Mesothelial cell of epicardium (in vitro differentiated cells): ENCODE measurements around the gene TMEM129. TPM values are rescaled to one million over a fixed set of nuclear protein-coding genes. Genes with fewer than 3 reads are reported as not detected.

Source experiments
- DNase-seq, 2 experiments: peaks; one replicate each; pipeline ENCODE4 v3.0.0; 2021; ENCODE audit warnings: low spot score in 2 of 2; ENCODE audit not compliant: unreplicated experiment in 2 of 2
- H3K27ac Mint-ChIP-seq: 2 replicates; pipeline ENCODE4 v1.8.0; 2021; ENCODE audit warnings: mixed read lengths
- H3K27me3 Mint-ChIP-seq: 2 replicates; pipeline ENCODE4 v1.8.0; 2021; ENCODE audit warnings: low read depth, mixed read lengths
- H3K36me3 Mint-ChIP-seq: 2 replicates; pipeline ENCODE4 v1.8.0; 2021; ENCODE audit warnings: mixed read lengths
- H3K4me1 Mint-ChIP-seq: 2 replicates; pipeline ENCODE4 v1.8.0; 2021; ENCODE audit warnings: mixed read lengths
- H3K4me3 Mint-ChIP-seq: 2 replicates; pipeline ENCODE4 v1.8.0; 2021; ENCODE audit warnings: mild to moderate bottlenecking, moderate library complexity, mixed read lengths
- H3K9me3 Mint-ChIP-seq: 2 replicates; pipeline ENCODE4 v1.8.0; 2021; ENCODE audit warnings: mixed read lengths
- total RNA-seq: library from RNA; stranded (reverse); gene quantifications from 3 replicates; pipeline ENCODE4 v1.2.1, GENCODE V29; 2021
- TF ChIP-seq, protein P1 (sequence below): fragments of 200-600 bp; sonication (generic); IDR thresholded peaks from one replicate; pipeline ENCODE4 v1.5.0; 2021; ENCODE audit warnings: antibody characterized with exemption; ENCODE audit not compliant: unreplicated experiment

Gene TMEM129
- 36.0 to 37.8 TPM (median 37.3 TPM) in 3 replicates for total RNA-seq

DNA sequence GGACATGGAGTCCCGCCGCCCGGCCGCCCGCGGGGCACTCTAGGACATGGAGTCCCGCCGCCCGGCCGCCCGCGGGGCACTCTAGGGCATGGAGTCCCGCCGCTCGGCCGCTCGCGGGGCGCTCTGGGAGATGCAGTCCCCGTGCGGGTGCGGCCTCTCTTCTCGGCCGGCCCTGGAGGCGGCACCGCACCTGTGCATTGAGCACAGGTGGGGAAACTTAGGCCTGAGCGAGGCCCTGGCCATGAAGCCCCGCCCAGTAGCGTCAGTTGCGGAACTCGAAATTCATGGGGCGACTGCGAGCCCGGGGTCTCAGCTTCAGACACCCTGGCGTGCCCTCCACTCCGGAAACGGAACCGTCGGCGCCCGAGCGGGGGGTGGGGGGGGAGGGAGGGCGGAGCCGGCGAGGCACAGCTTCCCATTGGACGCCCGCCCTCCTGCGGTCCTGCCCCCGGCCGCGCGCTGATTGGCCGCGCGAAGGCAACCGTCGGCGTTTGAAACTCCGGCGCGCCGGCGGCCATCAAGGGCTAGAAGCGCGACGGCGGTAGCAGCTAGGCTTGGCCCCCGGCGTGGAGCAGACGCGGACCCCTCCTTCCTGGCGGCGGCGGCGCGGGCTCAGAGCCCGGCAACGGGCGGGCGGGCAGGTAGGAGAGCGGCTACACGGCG is at the start of gene TMEM129, which contains the start of gene TACC3:
TSS of gene TMEM129 (minus strand) at position 321 of the 663 bp plus-strand sequence. CDS start 486 bp downstream, outside the sequence.
TSS of gene TACC3 (plus strand) at position 519 of the 663 bp plus-strand sequence. CDS start 1,901 bp downstream, outside the sequence.
- Mint-ChIP-seq H3K4me1 (peaks cover 30% of the 10 kb centered on the region), H3K27ac (peak within 1 kb of the TSS; percentile 96), H3K9me3 (no peaks in the 10 kb centered on the region), H3K4me3 (peak within 1 kb of the TSS; percentile 85), H3K36me3 (peaks cover 1% of the 10 kb centered on the region), H3K27me3 (no peaks in the 10 kb centered on the region)
- TF ChIP-seq, protein P1, sequence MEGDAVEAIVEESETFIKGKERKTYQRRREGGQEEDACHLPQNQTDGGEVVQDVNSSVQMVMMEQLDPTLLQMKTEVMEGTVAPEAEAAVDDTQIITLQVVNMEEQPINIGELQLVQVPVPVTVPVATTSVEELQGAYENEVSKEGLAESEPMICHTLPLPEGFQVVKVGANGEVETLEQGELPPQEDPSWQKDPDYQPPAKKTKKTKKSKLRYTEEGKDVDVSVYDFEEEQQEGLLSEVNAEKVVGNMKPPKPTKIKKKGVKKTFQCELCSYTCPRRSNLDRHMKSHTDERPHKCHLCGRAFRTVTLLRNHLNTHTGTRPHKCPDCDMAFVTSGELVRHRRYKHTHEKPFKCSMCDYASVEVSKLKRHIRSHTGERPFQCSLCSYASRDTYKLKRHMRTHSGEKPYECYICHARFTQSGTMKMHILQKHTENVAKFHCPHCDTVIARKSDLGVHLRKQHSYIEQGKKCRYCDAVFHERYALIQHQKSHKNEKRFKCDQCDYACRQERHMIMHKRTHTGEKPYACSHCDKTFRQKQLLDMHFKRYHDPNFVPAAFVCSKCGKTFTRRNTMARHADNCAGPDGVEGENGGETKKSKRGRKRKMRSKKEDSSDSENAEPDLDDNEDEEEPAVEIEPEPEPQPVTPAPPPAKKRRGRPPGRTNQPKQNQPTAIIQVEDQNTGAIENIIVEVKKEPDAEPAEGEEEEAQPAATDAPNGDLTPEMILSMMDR, result no peak
- DNase-seq, result peak; percentile 86 to 91

- peaks cover 38% of the 10 kb centered on the region for H3K4me1 Mint-ChIP-seq
- H3K4me3 Mint-ChIP-seq, result no peak overlapping the region
- DNase-seq, result no peak
- TF ChIP-seq, protein P1, result no peak
- H3K9me3 Mint-ChIP-seq, result no peaks in the 10 kb centered on the region
- H3K27me3 Mint-ChIP-seq, result no peaks in the 10 kb centered on the region
- no peaks in the 10 kb centered on the region for H3K36me3 Mint-ChIP-seq
- H3K27ac Mint-ChIP-seq, result no peak overlapping the region
These were observed 49.7 kb upstream of the TMEM129 start for GRCh38 chr4:1770791-1771231.

DNA sequence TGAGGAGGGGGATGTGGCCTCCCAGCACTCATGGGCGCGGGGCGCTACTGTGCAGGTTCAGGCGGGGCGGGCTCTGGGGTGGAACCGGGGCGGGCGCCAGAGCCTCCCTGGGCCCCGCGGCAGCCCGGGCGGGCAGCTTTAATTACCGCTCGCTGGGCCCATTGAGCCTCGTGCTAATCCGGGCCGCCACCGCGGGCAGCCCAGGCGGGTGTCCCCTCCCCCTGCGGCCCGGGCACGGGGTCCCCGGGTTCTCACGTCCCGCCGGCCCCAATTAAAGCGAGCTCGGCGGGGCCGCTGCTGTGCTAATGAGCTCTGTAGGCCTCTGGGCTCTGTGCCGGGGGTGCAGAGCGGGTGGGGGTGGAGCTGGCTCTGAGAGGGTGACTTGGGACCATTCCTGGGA is 49.1 kb upstream of the TMEM129 start:
- Mint-ChIP-seq H3K4me3 (no peak overlapping the region), H3K4me1 (peaks cover 42% of the 10 kb centered on the region), H3K27ac (no peak overlapping the region), H3K36me3 (no peaks in the 10 kb centered on the region), H3K27me3 (no peaks in the 10 kb centered on the region), H3K9me3 (no peaks in the 10 kb centered on the region)
- DNase-seq, result no peak
- TF ChIP-seq, protein P1, result no peak

DNA sequence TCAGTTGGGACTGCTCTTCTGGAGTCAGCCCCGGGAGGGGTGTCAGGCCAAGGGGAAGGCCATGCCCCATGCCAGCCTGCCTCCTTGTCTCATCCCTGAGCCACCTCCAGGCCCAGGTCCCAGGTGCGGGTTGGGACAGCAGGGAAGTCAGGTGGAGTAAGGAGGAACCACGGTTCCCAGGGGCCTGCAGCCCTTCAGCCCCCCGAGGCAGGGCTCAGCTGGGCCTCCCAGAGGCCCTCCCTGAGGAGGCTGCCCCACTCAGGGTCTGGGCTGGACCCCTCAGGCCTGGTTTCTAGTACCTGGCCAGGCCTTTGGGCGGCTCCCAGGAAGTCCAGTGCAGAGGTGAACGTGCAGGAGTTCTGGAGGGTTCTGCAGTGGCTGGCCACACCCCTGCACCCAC is 48.6 kb upstream of the TMEM129 start:
- H3K9me3 Mint-ChIP-seq, result no peaks in the 10 kb centered on the region
- peaks cover 42% of the 10 kb centered on the region for H3K4me1 Mint-ChIP-seq
- H3K36me3 Mint-ChIP-seq, result no peaks in the 10 kb centered on the region
- no peak overlapping the region for H3K27ac Mint-ChIP-seq
- H3K27me3 Mint-ChIP-seq, result no peaks in the 10 kb centered on the region
- no peak overlapping the region for H3K4me3 Mint-ChIP-seq
- TF ChIP-seq, protein P1, result no peak
- DNase-seq, result no peak

- H3K9me3 Mint-ChIP-seq, result no peaks in the 10 kb centered on the region
- peak overlapping the region; percentile 97 for H3K27ac Mint-ChIP-seq
- no peak for DNase-seq
- peaks cover 40% of the 10 kb centered on the region for H3K4me1 Mint-ChIP-seq
- no peaks in the 10 kb centered on the region for H3K36me3 Mint-ChIP-seq
- peak overlapping the region; percentile 76 for H3K4me3 Mint-ChIP-seq
- TF ChIP-seq, protein P1, result no peak
- no peaks in the 10 kb centered on the region for H3K27me3 Mint-ChIP-seq
These were observed 47.4 kb upstream of the TMEM129 start for GRCh38 chr4:1768367-1769034.
